IPS-18c (cell line): ENCODE results near the gene PI4KA.

Source experiments
- H3K4me3 ChIP-seq: 2 replicates; pipeline ENCODE4 v1.7.0; 2013; ENCODE audit warnings: low read depth, mild to moderate bottlenecking, low read length, moderate library complexity; ENCODE audit not compliant: insufficient read depth
- H3K9me3 ChIP-seq: one replicate; pipeline ENCODE4 v1.6.1; 2013; ENCODE audit warnings: mild to moderate bottlenecking, low read length, moderate library complexity; ENCODE audit not compliant: control insufficient read depth, insufficient read depth

The PI4KA gene

DNA sequence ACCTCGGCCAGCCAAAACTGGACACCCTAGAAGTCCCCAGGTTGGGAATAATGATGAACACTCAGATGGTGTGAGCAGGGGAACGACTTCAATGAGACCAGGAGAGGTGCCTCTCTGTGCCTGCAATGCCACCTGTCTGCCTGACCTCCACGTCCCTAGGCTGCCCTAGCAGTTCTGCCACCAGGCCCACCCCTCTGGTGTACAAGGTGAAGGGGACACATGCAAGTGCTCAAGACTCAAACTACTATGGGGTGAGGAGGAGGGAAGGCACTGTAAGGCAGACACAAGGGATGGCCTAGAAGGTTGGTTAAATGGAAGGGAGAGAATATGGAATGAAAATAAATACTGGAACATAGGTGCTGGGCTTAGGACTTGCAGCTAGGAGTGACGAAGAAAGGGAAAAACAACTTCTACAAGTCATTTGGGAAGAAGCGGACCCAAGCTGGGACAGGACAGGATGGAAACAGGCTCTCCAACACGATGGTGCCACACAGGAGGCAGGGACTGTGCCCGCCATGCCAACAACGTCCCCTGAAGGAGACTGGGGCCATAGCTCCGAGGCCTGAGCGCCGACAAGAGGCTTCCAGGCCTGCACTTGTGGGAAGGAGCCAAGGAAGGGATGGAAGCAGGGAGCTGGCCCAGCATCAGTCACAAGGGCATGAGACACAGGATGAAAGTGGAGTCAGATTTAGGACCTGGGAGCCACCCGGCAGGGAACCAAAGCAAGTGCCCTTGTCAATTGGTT is 66.2 kb downstream of the PI4KA start:
- no peak overlapping the region for H3K4me3 ChIP-seq
- H3K9me3 ChIP-seq, result no peaks in the 10 kb centered on the region

GRCh38 chr22:20788627-20789344 is 69.8 kb downstream of the PI4KA start:
- H3K4me3 ChIP-seq, result no peak overlapping the region
- no peaks in the 10 kb centered on the region for H3K9me3 ChIP-seq

DNA sequence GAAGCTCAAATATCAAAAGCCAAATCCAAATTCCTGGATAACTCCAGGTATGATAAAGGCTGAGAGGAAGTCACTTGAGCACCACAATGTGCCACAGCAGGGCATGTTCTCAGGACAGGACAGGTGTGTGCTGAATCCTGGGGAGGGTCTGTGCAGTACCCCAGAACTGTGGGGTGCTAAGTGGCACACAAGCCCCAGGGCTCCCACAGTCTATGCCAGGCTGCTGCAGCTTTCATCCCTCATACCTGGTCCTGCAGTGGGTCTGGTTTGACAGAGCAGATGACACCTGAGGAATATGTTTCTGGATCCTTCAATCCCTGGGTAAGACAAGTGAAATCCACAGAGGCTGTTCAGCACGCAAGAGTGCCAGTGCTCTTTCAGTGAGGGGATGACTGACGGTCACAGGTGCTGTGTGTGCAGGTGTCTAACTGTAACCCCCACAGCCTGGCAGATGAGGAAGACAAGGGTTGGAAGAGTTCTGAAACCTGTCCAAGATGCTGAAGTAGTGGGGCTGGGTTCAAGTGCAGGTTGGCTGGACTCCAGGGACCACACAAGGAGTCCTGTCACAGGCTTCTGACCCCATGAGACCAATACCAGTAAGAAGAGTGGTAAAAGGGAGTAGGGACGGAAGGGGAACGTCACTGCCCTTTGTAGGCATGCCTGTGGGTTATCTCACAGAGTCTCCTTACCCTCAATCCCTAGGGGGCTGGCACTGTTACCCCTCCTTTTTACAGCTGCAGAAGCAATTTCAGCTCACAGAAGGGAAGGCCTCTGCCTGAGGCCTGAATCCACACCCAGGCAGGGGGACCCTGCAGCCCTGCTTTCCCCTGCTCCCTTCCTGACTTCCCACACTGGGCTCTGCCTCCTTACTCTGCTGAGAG is 70.6 kb downstream of the PI4KA start:
- H3K9me3 ChIP-seq, result no peaks in the 10 kb centered on the region
- H3K4me3 ChIP-seq, result no peak overlapping the region

GRCh38 chr22:20787223-20787622 is 71.4 kb downstream of the PI4KA start:
- Histone ChIP-seq H3K9me3 (no peaks in the 10 kb centered on the region), H3K4me3 (no peak overlapping the region)

DNA sequence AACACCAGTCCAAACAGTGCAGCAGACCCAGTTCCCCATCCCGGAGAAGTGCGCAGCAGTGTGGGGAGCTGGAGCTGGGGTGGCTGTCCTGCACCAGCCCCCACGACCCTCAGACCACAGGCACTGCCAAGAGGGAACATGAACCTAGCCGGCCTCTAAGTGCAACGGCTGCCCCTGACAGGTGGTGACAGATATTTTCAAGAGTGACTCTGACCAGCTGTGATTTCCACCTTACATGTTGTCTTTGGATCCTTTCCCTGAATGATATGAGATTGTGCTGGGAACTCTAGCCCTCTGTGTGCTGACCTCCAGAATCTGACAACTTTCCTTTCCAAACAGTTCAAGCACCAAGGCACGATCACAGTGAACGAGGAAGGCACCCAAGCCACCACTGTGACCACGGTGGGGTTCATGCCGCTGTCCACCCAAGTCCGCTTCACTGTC is 72.1 kb downstream of the PI4KA start:
- Histone ChIP-seq H3K4me3 (no peak overlapping the region), H3K9me3 (no peaks in the 10 kb centered on the region)

DNA sequence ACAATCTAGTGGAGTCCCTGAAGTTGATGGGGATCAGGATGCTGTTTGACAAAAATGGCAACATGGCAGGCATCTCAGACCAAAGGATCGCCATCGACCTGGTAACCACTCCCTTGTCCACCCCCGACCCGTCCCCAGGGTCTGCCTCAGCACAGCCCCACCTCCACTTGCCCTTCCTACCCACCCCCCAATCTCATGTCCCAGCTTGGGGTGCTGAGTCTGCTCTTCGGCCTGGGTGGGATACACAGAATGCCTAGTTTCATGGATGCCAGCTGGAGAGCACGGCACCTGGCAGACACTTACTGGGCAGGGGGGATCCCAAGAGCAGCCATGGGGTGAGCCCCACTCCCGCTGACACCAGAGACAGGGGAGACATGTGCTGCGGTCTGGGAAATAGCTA is 72.6 kb downstream of the PI4KA start:
- Histone ChIP-seq H3K4me3 (no peak overlapping the region), H3K9me3 (no peaks in the 10 kb centered on the region)

DNA sequence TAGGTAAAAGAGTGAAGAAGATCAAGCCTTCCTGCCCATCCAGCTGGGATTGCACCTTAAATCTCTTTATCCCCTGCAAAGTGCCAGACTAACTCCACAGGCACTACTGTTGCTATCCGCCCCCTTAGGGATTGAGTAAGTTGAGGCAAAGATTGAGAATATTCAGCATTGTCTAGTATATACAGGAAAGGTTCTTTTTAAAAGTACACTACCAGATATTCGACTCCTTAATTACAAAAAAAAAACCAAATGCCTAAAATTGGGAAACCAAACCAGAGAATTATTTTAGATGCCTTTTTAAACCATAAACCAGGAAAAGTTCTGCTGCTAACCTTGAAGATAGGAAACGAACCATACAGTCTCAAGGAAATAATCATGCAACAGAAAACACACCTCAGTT is 73.2 kb downstream of the PI4KA start:
- H3K9me3 ChIP-seq, result no peaks in the 10 kb centered on the region
- H3K4me3 ChIP-seq, result no peak overlapping the region

DNA sequence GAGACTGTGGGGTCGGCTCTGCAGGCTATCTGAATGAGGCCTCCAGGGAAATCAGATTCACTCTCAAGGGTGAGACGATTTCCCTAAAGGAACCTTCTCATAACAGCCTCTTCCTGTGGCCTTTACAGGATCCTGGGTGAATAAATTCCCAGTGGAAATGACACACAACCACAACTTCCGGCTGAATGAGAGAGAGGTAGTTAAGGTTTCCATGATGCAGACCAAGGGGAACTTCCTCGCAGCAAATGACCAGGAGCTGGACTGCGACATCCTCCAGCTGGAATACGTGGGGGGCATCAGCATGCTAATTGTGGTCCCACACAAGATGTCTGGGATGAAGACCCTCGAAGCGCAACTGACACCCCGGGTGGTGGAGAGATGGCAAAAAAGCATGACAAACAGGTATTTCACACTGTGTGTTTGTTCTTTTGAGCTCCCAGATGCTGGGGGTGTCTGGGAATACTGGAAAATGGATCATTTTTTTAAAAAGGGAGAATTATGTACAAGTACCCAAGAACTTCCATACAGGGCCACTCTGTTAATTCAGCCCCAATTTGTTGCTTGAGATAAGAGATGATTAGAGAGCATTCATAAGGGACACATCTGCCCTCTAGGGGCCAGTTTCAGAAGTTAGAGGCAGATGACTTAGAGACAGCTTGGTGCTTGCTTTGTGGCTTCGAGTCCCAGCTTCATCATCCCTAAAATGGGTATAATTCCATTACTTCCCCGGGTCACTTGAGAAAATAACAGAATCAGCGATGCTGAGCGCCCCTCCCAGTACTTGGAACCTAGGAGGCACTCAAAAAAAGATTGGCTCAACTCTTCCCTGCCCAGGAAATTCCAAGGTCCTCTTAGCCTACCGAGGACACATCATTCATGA is 74.5 kb downstream of the PI4KA start:
- no peaks in the 10 kb centered on the region for H3K9me3 ChIP-seq
- H3K4me3 ChIP-seq, result no peak overlapping the region

GRCh38 chr22:20783300-20783673 is 75.3 kb downstream of the PI4KA start:
- Histone ChIP-seq H3K9me3 (no peaks in the 10 kb centered on the region), H3K4me3 (no peak overlapping the region)

DNA sequence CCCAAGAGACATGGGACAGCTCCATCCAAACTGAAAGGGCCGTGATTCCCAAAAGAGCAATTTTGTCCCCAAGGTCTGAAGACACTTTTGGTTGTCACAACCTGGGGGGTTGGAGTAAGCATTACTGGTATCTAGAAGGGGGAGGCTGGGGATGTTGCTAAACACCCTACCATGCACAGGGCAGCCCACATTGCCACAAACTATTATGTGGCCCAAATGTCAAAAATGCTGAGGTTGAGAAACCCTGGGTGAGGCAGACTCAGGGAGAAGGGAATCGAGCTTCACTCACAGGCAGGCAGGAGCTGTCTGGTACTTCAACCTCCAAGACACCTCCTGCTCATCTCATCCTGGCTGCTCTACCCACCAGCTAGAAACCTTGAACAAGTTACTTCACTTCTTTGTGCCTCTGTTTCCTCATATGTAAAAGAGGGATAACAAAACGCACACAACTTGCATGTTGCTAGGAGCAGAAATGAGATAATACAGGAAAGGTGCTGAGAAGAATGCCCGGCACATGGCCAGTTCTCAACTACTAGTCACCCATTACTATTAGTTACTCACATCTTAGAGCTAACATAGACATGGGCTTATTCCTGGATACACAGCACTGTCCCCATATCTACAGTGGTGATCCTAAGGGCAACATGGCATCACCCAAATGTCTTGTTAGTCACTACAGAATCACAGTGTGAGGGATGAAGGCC is 75.9 kb downstream of the PI4KA start:
- Histone ChIP-seq H3K4me3 (no peak overlapping the region), H3K9me3 (no peaks in the 10 kb centered on the region)

DNA sequence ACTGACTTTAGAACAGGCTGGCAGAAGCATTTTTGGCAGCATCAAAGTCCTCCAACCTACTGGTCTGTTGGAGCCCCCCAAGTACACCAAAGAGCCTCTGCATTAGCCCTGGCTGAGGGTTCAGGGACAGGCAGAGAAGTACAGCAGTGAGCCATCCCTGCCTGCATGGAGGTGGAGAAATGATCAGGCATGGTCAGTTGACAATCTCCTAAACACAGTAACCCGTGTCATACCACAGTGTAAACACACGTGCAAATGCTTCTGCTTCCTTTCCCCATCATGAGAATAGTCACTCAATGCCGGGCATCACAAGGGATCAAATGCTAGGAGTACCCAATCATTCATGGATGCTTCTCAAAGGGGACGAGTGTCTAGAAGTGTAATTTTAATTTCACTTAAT is 76.5 kb downstream of the PI4KA start:
- Histone ChIP-seq H3K9me3 (no peaks in the 10 kb centered on the region), H3K4me3 (no peak overlapping the region)

- no peaks in the 10 kb centered on the region for H3K9me3 ChIP-seq
- no peak overlapping the region for H3K4me3 ChIP-seq
These were observed 77.2 kb downstream of the PI4KA start for GRCh38 chr22:20781272-20781990.

DNA sequence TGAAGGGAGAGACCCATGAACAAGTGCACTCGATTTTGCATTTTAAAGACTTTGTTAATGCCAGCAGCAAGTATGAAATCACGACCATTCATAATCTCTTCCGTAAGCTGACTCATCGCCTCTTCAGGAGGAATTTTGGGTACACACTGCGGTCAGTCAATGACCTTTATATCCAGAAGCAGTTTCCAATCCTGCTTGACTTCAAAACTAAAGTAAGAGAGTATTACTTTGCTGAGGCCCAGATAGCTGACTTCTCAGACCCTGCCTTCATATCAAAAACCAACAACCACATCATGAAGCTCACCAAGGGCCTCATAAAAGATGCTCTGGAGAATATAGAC is 78.8 kb downstream of the PI4KA start:
- no peak overlapping the region for H3K4me3 ChIP-seq
- H3K9me3 ChIP-seq, result no peaks in the 10 kb centered on the region

GRCh38 chr22:20779014-20779817 is 79.4 kb downstream of the PI4KA start:
- Histone ChIP-seq H3K9me3 (no peaks in the 10 kb centered on the region), H3K4me3 (no peak overlapping the region)

GRCh38 chr22:20777420-20778177 is 81.0 kb downstream of the PI4KA start:
- no peak overlapping the region for H3K4me3 ChIP-seq
- H3K9me3 ChIP-seq, result no peaks in the 10 kb centered on the region
